HEK293 (cell line): ENCODE data around the gene TMIGD1.

Experiments
- CTCF ChIA-PET: fragments of 350-600 bp; formaldehyde crosslinking; extraction: SDS; loops from one replicate; lab custom pipeline; 2021; ENCODE audit warnings: antibody characterized with exemption; lab: Yijun Ruan, JAX
- POLR2A ChIA-PET: fragments of 300-600 bp; formaldehyde crosslinking; extraction: SDS; loops from one replicate; lab custom pipeline; 2020; ENCODE audit warnings: antibody characterized with exemption, inconsistent platforms; lab: Yijun Ruan, JAX
- H3K27ac ChIP-seq: fragments of 200-500 bp; sonication (Bioruptor generic); 2 replicates; pipeline ENCODE4 v1.5.1; 2014; ENCODE audit warnings: low read depth, low read length, control low read depth, inconsistent platforms; ENCODE audit errors: extremely low read depth
- H3K36me3 ChIP-seq, 2 experiments: fragments of 200-500 bp in 1 of 2; sonication (Bioruptor generic) in 1 of 2; 1 replicate in 1 of 2; 2 replicates in 1 of 2; pipeline ENCODE4 v1.5.1; 2014 to 2017; ENCODE audit warnings: inconsistent platforms in 2 of 2, low read length in 2 of 2; ENCODE audit not compliant: control insufficient read depth in 2 of 2, insufficient read depth in 1 of 2
- H3K4me1 ChIP-seq: fragments of 200-500 bp; sonication (Bioruptor generic); 2 replicates; pipeline ENCODE4 v1.5.1; 2014; ENCODE audit warnings: mild to moderate bottlenecking, low read length, inconsistent platforms; ENCODE audit not compliant: control insufficient read depth, insufficient read depth
- H3K4me3 ChIP-seq: 2 replicates; pipeline ENCODE4 v1.5.1; 2011; ENCODE audit warnings: low read depth, mild to moderate bottlenecking, control low read depth, low read length, moderate library complexity
- H3K9me3 ChIP-seq: fragments of 200-500 bp; sonication (Bioruptor generic); 2 replicates; pipeline ENCODE4 v1.5.1; 2014; ENCODE audit warnings: low read depth, low read length, inconsistent platforms; ENCODE audit not compliant: control insufficient read depth, insufficient read depth
- EGR2 ChIP-seq: fragments of 450-650 bp; formaldehyde crosslinking; IDR thresholded peaks from 2 replicates; pipeline ENCODE4 v1.5.1; 2016; ENCODE audit warnings: low read depth, missing biosample characterization, missing genetic modification characterization
- FEZF1 ChIP-seq: fragments of 450-650 bp; formaldehyde crosslinking; IDR thresholded peaks from 2 replicates; pipeline ENCODE4 v1.5.1; 2016; ENCODE audit warnings: missing biosample characterization, missing genetic modification characterization
- GLIS1 ChIP-seq: fragments of 450-650 bp; formaldehyde crosslinking; IDR thresholded peaks from 2 replicates; pipeline ENCODE4 v1.5.1; 2016; ENCODE audit warnings: missing biosample characterization, missing genetic modification characterization
- KLF10 ChIP-seq: fragments of 450-650 bp; IDR thresholded peaks from 2 replicates; pipeline ENCODE4 v1.5.1; 2018; ENCODE audit warnings: missing biosample characterization, mild to moderate bottlenecking, missing genetic modification characterization
- MYNN ChIP-seq: fragments of 450-650 bp; formaldehyde crosslinking; IDR thresholded peaks from 2 replicates; pipeline ENCODE4 v1.5.1; 2016; ENCODE audit warnings: missing biosample characterization, missing genetic modification characterization, borderline replicate concordance
- YY1 ChIP-seq: fragments of 450-650 bp; formaldehyde crosslinking; IDR thresholded peaks from 2 replicates; pipeline ENCODE4 v1.5.1; 2018; ENCODE audit warnings: missing biosample characterization, missing genetic modification characterization
- ZBTB48 ChIP-seq: fragments of 450-650 bp; formaldehyde crosslinking; IDR thresholded peaks from 2 replicates; pipeline ENCODE4 v1.5.1; 2016; ENCODE audit warnings: missing biosample characterization, missing genetic modification characterization
- ZBTB8A ChIP-seq: fragments of 450-650 bp; formaldehyde crosslinking; IDR thresholded peaks from 2 replicates; pipeline ENCODE4 v1.5.1; 2016; ENCODE audit warnings: missing biosample characterization, missing genetic modification characterization
- ZNF138 ChIP-seq: fragments of 450-650 bp; formaldehyde crosslinking; IDR thresholded peaks from 2 replicates; pipeline ENCODE4 v1.5.1; 2016; ENCODE audit warnings: missing biosample characterization, missing genetic modification characterization, borderline replicate concordance
- ZNF169 ChIP-seq: fragments of 450-650 bp; formaldehyde crosslinking; IDR thresholded peaks from 2 replicates; pipeline ENCODE4 v1.5.1; 2016; ENCODE audit warnings: missing biosample characterization, missing genetic modification characterization
- ZNF324 ChIP-seq: fragments of 450-650 bp; formaldehyde crosslinking; IDR thresholded peaks from 2 replicates; pipeline ENCODE4 v1.5.1; 2016; ENCODE audit warnings: missing biosample characterization, missing genetic modification characterization
- ZNF37A ChIP-seq: fragments of 450-650 bp; IDR thresholded peaks from 2 replicates; pipeline ENCODE4 v1.5.1; 2018; ENCODE audit warnings: missing biosample characterization, missing genetic modification characterization
- ZNF549 ChIP-seq: fragments of 450-650 bp; IDR thresholded peaks from 2 replicates; pipeline ENCODE4 v1.5.1; 2018; ENCODE audit warnings: missing biosample characterization, missing genetic modification characterization, mild to moderate bottlenecking, inconsistent platforms, moderate library complexity
- ZNF571 ChIP-seq: fragments of 450-650 bp; formaldehyde crosslinking; IDR thresholded peaks from 2 replicates; pipeline ENCODE4 v1.5.0; 2017; ENCODE audit warnings: missing biosample characterization, missing genetic modification characterization
- ZNF596 ChIP-seq: fragments of 450-650 bp; IDR thresholded peaks from 2 replicates; pipeline ENCODE4 v1.5.0; 2018; ENCODE audit warnings: missing biosample characterization, mild to moderate bottlenecking, missing genetic modification characterization, moderate library complexity
- ZNF621 ChIP-seq: fragments of 450-650 bp; formaldehyde crosslinking; IDR thresholded peaks from 2 replicates; pipeline ENCODE4 v1.5.1; 2017; ENCODE audit warnings: missing biosample characterization, missing genetic modification characterization
- ZNF626 ChIP-seq: fragments of 450-650 bp; sonication (Bioruptor Pico); formaldehyde crosslinking; IDR thresholded peaks from 2 replicates; pipeline ENCODE4 v1.5.1; 2018; ENCODE audit warnings: missing biosample characterization, missing genetic modification characterization, inconsistent platforms
- ZNF629 ChIP-seq: fragments of 450-650 bp; formaldehyde crosslinking; IDR thresholded peaks from 2 replicates; pipeline ENCODE4 v1.5.1; 2017; ENCODE audit warnings: missing biosample characterization, missing genetic modification characterization
- ZNF654 ChIP-seq: fragments of 450-650 bp; formaldehyde crosslinking; IDR thresholded peaks from 2 replicates; pipeline ENCODE4 v1.5.1; 2016; ENCODE audit warnings: low read depth, missing biosample characterization, missing genetic modification characterization
- ZNF670 ChIP-seq: fragments of 450-650 bp; formaldehyde crosslinking; IDR thresholded peaks from 2 replicates; pipeline ENCODE4 v1.5.1; 2016; ENCODE audit warnings: missing biosample characterization, missing genetic modification characterization, low read depth
- ZNF776 ChIP-seq: fragments of 450-650 bp; formaldehyde crosslinking; IDR thresholded peaks from 2 replicates; pipeline ENCODE4 v1.5.0; 2017; ENCODE audit warnings: missing biosample characterization, missing genetic modification characterization, borderline replicate concordance
- ZNF777 ChIP-seq: fragments of 450-650 bp; formaldehyde crosslinking; IDR thresholded peaks from 2 replicates; pipeline ENCODE4 v1.5.1; 2017; ENCODE audit warnings: missing biosample characterization, missing genetic modification characterization, borderline replicate concordance
- ZNF792 ChIP-seq: fragments of 450-650 bp; formaldehyde crosslinking; IDR thresholded peaks from 2 replicates; pipeline ENCODE4 v1.5.1; 2016; ENCODE audit warnings: missing biosample characterization, missing genetic modification characterization
- ZSCAN16 ChIP-seq: fragments of 450-650 bp; formaldehyde crosslinking; IDR thresholded peaks from 2 replicates; pipeline ENCODE4 v1.5.1; 2016; ENCODE audit warnings: missing biosample characterization, missing genetic modification characterization
- ZSCAN23 ChIP-seq: fragments of 450-650 bp; formaldehyde crosslinking; IDR thresholded peaks from 2 replicates; pipeline ENCODE4 v1.5.1; 2016; ENCODE audit warnings: missing biosample characterization, missing genetic modification characterization
- TF ChIP-seq, protein P1 (sequence below): fragments of 450-650 bp; formaldehyde crosslinking; IDR thresholded peaks from 2 replicates; pipeline ENCODE4 v1.5.1; 2016; ENCODE audit warnings: missing biosample characterization, missing genetic modification characterization
- TF ChIP-seq, protein P2 (sequence below): fragments of 450-650 bp; formaldehyde crosslinking; IDR thresholded peaks from 2 replicates; pipeline ENCODE4 v1.5.1; 2016; ENCODE audit warnings: missing biosample characterization, missing genetic modification characterization

The TMIGD1 gene

DNA sequence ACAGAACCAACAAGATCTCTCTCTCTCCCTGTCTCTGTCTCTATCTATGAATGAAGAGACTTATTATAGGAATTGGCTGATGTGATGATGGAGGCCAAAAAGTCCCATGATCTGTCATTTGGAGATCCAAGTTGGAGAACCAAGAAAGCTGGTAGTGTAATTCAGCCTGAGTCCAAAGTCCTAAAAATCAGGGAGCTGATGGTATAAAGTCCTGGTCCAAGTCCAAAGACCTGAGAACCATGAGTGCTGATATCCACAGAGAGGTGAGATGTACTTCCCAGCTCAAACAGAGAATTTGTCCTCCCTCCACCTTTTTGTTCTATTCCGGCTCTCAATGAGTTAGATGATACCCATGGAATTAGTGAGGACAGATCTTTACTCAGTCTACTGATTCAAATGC lies 15.4 kb upstream of the TMIGD1 start (continued):
- TF ChIP-seq ZNF324 (tag by site-specific recombination) = no peak
- TF ChIP-seq EGR2 (tag by site-specific recombination) = no peak
- no peak for TF ChIP-seq ZSCAN23
- no peak for TF ChIP-seq ZNF37A (tag by site-specific recombination)
- TF ChIP-seq ZNF138 (tag by site-specific recombination) = no peak
- no peak for TF ChIP-seq ZNF626
- no peak for TF ChIP-seq ZNF629
- no peak for TF ChIP-seq ZBTB8A (tag by site-specific recombination)
- TF ChIP-seq YY1 (tag by site-specific recombination) = no peak

DNA sequence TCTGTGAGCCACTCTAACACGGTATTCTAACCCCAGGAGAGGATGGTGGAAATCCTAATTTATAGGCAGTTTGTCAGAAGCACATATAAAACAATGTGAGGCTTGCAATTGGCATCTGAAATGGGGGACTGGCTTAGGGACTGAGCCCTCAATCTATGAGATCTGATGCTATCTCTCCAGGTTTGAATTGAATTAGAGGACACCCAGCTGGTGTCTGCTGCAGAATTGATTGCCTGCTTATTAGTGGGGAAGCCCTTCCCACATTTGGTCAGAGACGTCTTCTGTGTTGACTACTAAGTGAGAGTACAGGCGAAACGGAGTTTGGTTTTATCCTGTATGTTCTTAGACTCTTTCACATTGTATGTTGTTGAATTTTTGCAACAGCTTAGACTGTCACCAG lies 13.6 kb upstream of the TMIGD1 start:
- TF ChIP-seq KLF10 (tag by site-specific recombination) (no peak), ZNF670 (no peak), ZNF792 (tag by site-specific recombination) (no peak), MYNN (tag by site-specific recombination) (no peak), ZNF621 (tag by site-specific recombination) (no peak), ZNF777 (tag by site-specific recombination) (no peak), ZNF654 (no peak), ZSCAN16 (no peak), ZNF596 (tag by site-specific recombination) (no peak)
- TF ChIP-seq, protein P1, sequence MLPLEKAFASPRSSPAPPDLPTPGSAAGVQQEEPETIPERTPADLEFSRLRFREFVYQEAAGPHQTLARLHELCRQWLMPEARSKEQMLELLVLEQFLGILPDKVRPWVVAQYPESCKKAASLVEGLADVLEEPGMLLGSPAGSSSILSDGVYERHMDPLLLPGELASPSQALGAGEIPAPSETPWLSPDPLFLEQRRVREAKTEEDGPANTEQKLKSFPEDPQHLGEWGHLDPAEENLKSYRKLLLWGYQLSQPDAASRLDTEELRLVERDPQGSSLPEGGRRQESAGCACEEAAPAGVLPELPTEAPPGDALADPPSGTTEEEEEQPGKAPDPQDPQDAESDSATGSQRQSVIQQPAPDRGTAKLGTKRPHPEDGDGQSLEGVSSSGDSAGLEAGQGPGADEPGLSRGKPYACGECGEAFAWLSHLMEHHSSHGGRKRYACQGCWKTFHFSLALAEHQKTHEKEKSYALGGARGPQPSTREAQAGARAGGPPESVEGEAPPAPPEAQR = no peak
- TF ChIP-seq, all 188 proteins: peak for 0
- Histone ChIP-seq H3K4me1 (peaks cover 4% of the 10 kb centered on the region; the same call in 1 of the 2 replicates), H3K27ac (no peak overlapping the region), H3K36me3 (no peaks in the 10 kb centered on the region), H3K4me3 (no peak overlapping the region), H3K9me3 (no peaks in the 10 kb centered on the region)
- ChIA-PET POLR2A (no interaction called here), CTCF (interaction anchor here (0.9 to 1.9 kb wide), 4 partner anchors 11 to 25 kb away, joined by 4 to 10 read pairs (median 6); no protein-coding TSS in a partner anchor)

DNA sequence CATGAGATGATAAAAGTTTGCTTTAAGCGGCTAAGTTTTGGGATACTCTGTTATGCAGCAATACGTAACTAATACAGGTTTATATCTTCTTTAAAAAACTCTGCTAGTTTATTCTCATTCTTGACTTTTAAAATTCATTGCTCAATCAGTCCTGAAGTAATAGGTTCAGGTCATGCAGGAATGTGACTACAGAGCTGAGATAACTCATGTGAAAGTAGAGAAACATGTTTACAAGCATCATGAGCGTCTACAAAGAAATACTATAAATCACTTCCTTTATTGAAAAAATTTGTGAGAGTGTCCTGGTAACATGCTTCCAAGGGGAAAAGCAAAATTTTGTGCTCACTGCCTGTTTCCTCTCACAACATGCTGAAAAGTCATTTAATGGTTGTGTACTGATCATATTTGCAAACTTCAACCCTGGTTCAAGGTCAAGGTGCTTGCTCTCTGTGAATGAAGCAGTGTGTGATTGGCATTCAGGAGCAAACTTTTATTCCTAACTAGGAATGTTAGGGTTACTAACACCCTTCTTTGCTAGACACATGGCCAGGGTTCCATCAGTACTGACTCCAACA lies 12.5 kb upstream of the TMIGD1 start:
- Histone ChIP-seq H3K27ac (no peak overlapping the region), H3K9me3 (no peaks in the 10 kb centered on the region), H3K4me3 (no peak overlapping the region), H3K4me1 (peaks cover 4% of the 10 kb centered on the region; the same call in 1 of the 2 replicates), H3K36me3 (no peaks in the 10 kb centered on the region)
- TF ChIP-seq ZBTB48 (tag by site-specific recombination) (no peak), ZNF776 (tag by site-specific recombination) (no peak), ZNF571 (no peak), ZNF549 (tag by site-specific recombination) (no peak), GLIS1 (tag by site-specific recombination) (no peak), FEZF1 (tag by site-specific recombination) (no peak), ZNF169 (tag by site-specific recombination) (no peak)
- TF ChIP-seq, protein P2, sequence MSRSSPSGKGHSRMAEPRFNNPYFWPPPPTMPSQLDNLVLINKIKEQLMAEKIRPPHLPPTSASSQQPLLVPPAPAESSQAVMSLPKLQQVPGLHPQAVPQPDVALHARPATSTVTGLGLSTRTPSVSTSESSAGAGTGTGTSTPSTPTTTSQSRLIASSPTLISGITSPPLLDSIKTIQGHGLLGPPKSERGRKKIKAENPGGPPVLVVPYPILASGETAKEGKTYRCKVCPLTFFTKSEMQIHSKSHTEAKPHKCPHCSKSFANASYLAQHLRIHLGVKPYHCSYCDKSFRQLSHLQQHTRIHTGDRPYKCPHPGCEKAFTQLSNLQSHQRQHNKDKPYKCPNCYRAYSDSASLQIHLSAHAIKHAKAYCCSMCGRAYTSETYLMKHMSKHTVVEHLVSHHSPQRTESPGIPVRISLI (tag by site-specific recombination) = no peak
- ChIA-PET POLR2A (no interaction called here), CTCF (interaction anchor here (0.7 to 1.9 kb wide), 7 partner anchors 10 to 253 kb away, joined by 3 to 10 read pairs (median 5); partner anchors contain the start of gene GOSR1)
